ENCODE measurements around the gene LIMK2.

The LIMK2 gene

DNA sequence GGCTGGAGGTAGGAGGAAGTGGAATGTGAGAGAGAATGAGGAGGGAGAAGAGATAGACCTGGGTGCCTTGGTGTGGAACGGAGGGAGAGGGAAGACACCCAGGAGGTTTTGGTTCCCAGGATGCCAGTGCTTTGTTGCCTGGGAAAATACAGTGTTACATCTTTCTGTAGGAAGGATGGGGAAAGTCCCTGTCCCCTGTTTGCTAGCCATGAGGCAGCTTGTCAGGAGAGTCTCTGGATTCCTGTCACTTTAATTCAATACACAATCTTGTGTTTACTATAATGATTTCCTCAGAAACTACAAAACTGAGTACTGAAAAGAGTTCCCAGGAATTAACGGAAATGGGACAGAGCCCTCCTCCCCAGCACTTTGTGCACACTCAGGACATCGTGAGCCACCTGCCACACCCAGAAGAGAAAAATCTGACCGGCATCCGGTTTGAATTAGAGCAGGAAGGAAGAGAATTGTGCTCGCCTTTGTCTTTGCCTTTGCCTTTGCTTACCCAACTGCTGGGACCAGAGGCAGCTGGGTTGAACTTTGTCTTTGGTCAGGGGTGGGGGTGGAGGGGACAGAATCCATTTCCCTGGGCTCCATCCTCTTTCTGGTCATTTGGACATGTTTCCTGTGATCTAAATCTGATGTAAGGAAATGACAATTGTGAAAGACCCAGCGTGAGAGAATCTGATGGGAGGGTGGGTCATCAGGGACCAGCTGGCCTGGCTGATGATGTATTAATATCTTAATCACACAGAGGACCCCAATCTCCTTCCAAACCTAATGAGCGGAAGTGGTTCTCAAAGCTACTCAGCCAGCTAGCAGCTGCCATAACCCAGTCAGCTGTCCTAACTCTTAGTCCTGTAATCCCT, 1.3 kb upstream of the LIMK2 start:
- H3K36me3 Mint-ChIP-seq (ENCODE audit: low read depth): peaks cover 20% of the 10 kb centered on the region
- no peaks in the 10 kb centered on the region for H3K9me3 Mint-ChIP-seq
- peak overlapping the region; percentile 57 for H3K4me3 Mint-ChIP-seq
- H3K27me3 Mint-ChIP-seq (ENCODE audit: low read depth, poor library complexity): peaks cover 3% of the 10 kb centered on the region
- H3K4me1 Mint-ChIP-seq: peaks cover 20% of the 10 kb centered on the region
- TF ChIP-seq CTCF (IDR thresholded peaks at IDR 0.05): no peak
- no peak for DNase-seq
- no peak overlapping the region for H3K27ac Mint-ChIP-seq

DNA sequence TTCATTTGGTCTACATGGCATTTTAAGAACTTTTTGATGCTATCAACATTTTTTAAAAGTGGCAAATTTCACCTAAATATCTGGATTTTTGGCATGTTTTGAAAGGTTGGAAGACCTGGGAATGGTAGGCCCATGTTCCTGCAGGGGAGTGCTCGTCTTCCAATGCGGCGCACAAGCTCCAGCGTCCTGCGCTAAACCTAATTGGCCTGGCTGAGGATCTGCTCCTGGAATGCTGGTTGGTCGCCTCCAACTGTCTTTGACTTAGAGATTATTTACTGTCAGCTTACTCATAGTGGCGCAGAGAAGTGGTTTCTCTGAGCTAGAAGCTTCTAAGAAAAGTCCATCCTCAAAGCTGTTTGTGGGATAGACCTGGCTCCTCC, 626 bp upstream of the LIMK2 start:
- no peak overlapping the region for H3K27ac Mint-ChIP-seq

GRCh38 chr22:31212783-31213629, 908 bp downstream of the LIMK2 start:
- Mint-ChIP-seq H3K36me3 (ENCODE audit: low read depth) (peaks cover 10% of the 10 kb centered on the region), H3K9me3 (no peaks in the 10 kb centered on the region), H3K4me3 (peak overlapping the region; percentile 89), H3K27me3 (ENCODE audit: low read depth, poor library complexity) (peaks cover 3% of the 10 kb centered on the region), H3K27ac (no peak overlapping the region), H3K4me1 (peaks cover 32% of the 10 kb centered on the region)
- DNase-seq: no peak
- no peak for TF ChIP-seq CTCF (IDR thresholded peaks at IDR 0.05)

More for the DNA sequence above, 626 bp upstream of the LIMK2 start:
- H3K4me1 Mint-ChIP-seq: peaks cover 24% of the 10 kb centered on the region
- H3K36me3 Mint-ChIP-seq (ENCODE audit: low read depth): peaks cover 20% of the 10 kb centered on the region
- TF ChIP-seq CTCF (IDR thresholded peaks at IDR 0.05): no peak
- H3K9me3 Mint-ChIP-seq: no peaks in the 10 kb centered on the region
- no peak for DNase-seq
- peak overlapping the region; percentile 89 for H3K4me3 Mint-ChIP-seq
- H3K27me3 Mint-ChIP-seq (ENCODE audit: low read depth, poor library complexity): peaks cover 3% of the 10 kb centered on the region

DNA sequence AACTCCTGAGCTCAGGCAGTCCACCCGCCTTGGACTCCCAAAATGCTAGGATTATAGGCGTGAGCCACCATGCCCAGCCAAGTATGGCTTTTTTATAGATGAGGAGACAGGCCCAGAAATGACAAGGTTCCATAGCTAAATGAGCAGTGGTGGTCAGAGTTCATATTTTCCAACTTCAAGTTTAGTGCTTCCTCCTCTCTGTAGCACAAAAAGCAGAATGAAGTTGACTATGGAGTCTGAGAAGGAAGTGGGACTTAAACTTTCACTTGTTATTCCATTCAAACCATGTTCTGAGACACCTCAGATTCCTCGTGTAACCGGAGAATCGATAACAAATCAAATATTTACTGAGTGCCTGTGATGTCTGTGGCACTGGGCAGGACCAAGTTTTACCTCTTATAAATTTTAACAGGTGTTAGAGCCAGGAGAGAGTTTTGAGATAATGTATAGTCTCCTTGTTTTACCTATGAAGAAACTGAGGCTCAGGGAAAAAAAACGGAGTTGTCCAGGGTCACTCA, 3.0 kb downstream of the LIMK2 start:
- peaks cover 4% of the 10 kb centered on the region for H3K36me3 Mint-ChIP-seq (ENCODE audit: low read depth)
- H3K27me3 Mint-ChIP-seq (ENCODE audit: low read depth, poor library complexity): peaks cover 3% of the 10 kb centered on the region
- no peaks in the 10 kb centered on the region for H3K9me3 Mint-ChIP-seq
- no peak for DNase-seq
- no peak overlapping the region for H3K4me3 Mint-ChIP-seq
- H3K27ac Mint-ChIP-seq: no peak overlapping the region
- TF ChIP-seq CTCF (IDR thresholded peaks at IDR 0.05): no peak
- peaks cover 45% of the 10 kb centered on the region for H3K4me1 Mint-ChIP-seq

DNA sequence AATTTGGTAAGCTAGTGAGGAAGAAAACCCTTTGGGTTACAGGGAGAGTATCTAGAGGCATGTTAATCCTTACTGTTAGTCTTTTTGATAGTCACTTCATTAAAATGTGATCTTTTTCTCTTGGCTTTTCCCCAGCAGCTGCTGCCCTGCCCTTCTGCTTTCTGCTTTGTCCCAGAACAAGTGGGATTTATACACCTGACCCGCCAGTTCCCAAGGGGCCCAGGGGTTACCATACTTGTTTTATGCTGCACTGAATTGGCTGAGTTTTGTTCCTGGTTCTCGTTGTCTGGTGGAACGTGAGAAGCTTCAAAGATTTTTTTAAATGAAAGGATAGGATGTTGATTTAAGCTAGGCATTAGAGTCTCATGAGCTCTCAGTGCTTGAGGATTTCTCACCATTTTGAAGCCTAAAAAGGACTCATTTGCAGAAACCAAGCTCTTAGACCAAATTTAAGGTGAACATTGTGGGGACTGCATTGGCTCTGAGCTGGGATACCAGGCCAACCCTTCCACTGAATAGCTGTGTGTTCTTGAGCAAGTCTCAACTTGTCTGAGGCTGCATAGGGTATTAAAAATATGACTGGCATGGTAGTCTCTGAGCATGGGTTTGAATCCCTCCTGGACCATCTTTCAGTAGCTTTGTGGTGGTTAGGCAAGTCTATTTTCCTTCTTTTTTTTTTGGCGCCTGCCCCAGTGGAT, 6.6 kb downstream of the LIMK2 start:
- H3K36me3 Mint-ChIP-seq (ENCODE audit: low read depth): peaks cover 17% of the 10 kb centered on the region
- no peaks in the 10 kb centered on the region for H3K9me3 Mint-ChIP-seq
- TF ChIP-seq CTCF (IDR thresholded peaks at IDR 0.05): no peak
- H3K27ac Mint-ChIP-seq: peak overlapping the region; percentile 62
- DNase-seq: peak; percentile 36
- H3K27me3 Mint-ChIP-seq (ENCODE audit: low read depth, poor library complexity): no peaks in the 10 kb centered on the region
- peak overlapping the region; percentile 10 for H3K4me3 Mint-ChIP-seq
- H3K4me1 Mint-ChIP-seq: peaks cover 44% of the 10 kb centered on the region
